ENCODE results near the gene CRISP1.

DNA sequence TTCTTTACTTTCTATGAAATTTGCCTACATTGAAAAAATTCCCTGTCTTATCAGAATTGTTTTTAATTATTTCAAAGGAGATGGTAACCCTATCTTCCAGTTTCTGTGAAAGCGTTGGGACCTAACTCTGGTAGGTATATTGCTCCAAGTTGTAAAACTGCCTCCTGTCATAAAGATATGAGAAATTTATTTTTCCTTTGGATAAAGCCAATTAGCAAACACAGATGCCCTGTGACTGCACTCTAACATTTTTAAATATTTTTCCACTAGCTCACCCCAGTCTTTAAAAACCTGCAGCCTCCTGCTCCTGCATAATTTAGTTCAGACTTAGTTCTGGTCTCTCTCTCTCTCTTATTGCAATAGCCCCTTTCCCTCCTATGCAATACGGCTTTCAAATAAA is 39.0 kb upstream of the CRISP1 start:
- TF ChIP-seq EGR1 (IDR thresholded peaks at IDR 0.05; ENCODE audit: borderline replicate concordance, low read depth, low read length) (no peak), SP1 (IDR thresholded peaks at IDR 0.05; ENCODE audit: low read depth, low read length) (no peak), POLR2A (IDR thresholded peaks at IDR 0.05; ENCODE audit: control extremely low read depth in 1 of 2, low read depth in 2 of 2, low read length in 2 of 2) (no peak), EZH2 (IDR thresholded peaks at IDR 0.05; ENCODE audit: low read depth, low read length, severe bottlenecking) (no peak), EP300 (IDR thresholded peaks at IDR 0.05; ENCODE audit: borderline replicate concordance in 1 of 2, low read depth in 2 of 2, low read length in 2 of 2) (no peak), ZNF274 (IDR thresholded peaks at IDR 0.05; ENCODE audit: borderline replicate concordance, extremely low read depth, low read length) (no peak), RFX5 (IDR thresholded peaks at IDR 0.05; ENCODE audit: borderline replicate concordance, low read depth, low read length) (no peak), HDAC2 (IDR thresholded peaks at IDR 0.05; ENCODE audit: borderline replicate concordance in 1 of 2, low read depth in 2 of 2, low read length in 2 of 2) (no peak)
- TF ChIP-seq, protein P1, sequence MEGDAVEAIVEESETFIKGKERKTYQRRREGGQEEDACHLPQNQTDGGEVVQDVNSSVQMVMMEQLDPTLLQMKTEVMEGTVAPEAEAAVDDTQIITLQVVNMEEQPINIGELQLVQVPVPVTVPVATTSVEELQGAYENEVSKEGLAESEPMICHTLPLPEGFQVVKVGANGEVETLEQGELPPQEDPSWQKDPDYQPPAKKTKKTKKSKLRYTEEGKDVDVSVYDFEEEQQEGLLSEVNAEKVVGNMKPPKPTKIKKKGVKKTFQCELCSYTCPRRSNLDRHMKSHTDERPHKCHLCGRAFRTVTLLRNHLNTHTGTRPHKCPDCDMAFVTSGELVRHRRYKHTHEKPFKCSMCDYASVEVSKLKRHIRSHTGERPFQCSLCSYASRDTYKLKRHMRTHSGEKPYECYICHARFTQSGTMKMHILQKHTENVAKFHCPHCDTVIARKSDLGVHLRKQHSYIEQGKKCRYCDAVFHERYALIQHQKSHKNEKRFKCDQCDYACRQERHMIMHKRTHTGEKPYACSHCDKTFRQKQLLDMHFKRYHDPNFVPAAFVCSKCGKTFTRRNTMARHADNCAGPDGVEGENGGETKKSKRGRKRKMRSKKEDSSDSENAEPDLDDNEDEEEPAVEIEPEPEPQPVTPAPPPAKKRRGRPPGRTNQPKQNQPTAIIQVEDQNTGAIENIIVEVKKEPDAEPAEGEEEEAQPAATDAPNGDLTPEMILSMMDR (IDR thresholded peaks at IDR 0.05; ENCODE audit: control extremely low read depth in 1 of 3, insufficient read depth in 1 of 3, low read depth in 1 of 3, low read length in 3 of 3): no peak

Data from H1 (cell line).